ENCODE measurements around the gene KRTAP4-11. TPM values are rescaled to one million over a fixed set of nuclear protein-coding genes. Genes with fewer than 3 reads are reported as not detected.
"Not testable (repeated sequence)": the region's sequence is repeated elsewhere in the genome, so short reads cannot be mapped to it uniquely, and the experiment has no call there.

KRTAP4-11 gene
- total and polyA plus RNA-seq, 10 of the 15 experiments (the other 5 are each of a cell fraction or from before 2014, with no cell fraction given), result not detected

GRCh38 chr17:41125064-41125463, 6.9 kb upstream of the KRTAP4-11 start (continued):
- TF ChIP-seq NRF1 (conservative IDR thresholded peaks at IDR 0.05; ENCODE audit: low read depth, low read length) (no peak), EED (IDR thresholded peaks at IDR 0.05; ENCODE audit: low read depth) (no peak), CEBPZ (IDR thresholded peaks at IDR 0.05; ENCODE audit: low read depth, low read length) (no peak), NR2F1 (conservative IDR thresholded peaks at IDR 0.05) (no peak), BACH1 (IDR thresholded peaks at IDR 0.05; ENCODE audit: borderline replicate concordance) (no peak), SKIL (IDR thresholded peaks at IDR 0.05; ENCODE audit: low read depth, poor library complexity, severe bottlenecking) (no peak), POLR2A (IDR thresholded peaks at IDR 0.05; ENCODE audit: low read depth, low read length) (no peak), ZNF622 (IDR thresholded peaks at IDR 0.05) (no peak), ZNF384 (IDR thresholded peaks at IDR 0.05; ENCODE audit: borderline replicate concordance, low read depth, low read length) (no peak), CREB1 (IDR thresholded peaks at IDR 0.05; ENCODE audit: low read depth) (no peak), CHD2 (IDR thresholded peaks at IDR 0.05; ENCODE audit: borderline replicate concordance, low read depth, low read length) (no peak), SP1 (IDR thresholded peaks at IDR 0.05; ENCODE audit: low read depth, low read length) (no peak)

- H3K36me3 ChIP-seq (ENCODE audit: control insufficient read depth in 2 of 2, insufficient read depth in 2 of 2, low read length in 1 of 2); H3K9me3 ChIP-seq (replicated peaks; ENCODE audit: control insufficient read depth, insufficient read depth, low read length); H3K4me2 ChIP-seq (ENCODE audit: control insufficient read depth, insufficient read depth); H3K4me3 ChIP-seq; H3K9ac ChIP-seq (ENCODE audit: control insufficient read depth, insufficient read depth, low read length); intact Hi-C loops (cut with micrococcal nuclease; ENCODE audit: unreplicated experiment); RAD21 ChIA-PET (ENCODE audit: unreplicated experiment); H3K79me2 ChIP-seq (ENCODE audit: control insufficient read depth, insufficient read depth, low read length); in situ Hi-C loops (cut with MboI); H4K20me1 ChIP-seq (ENCODE audit: control insufficient read depth, insufficient read depth); BruUV-seq (replicated peaks); H2AFZ ChIP-seq (ENCODE audit: control insufficient read depth, low read depth, low read length); H3K27me3 ChIP-seq (replicated peaks in 1 of 2; ENCODE audit: control insufficient read depth in 2 of 2, insufficient read depth in 2 of 2, low read length in 1 of 2); POLR2A ChIA-PET; SMC1A ChIA-PET (ENCODE audit: uncharacterized antibody, unreplicated experiment); H3K4me1 ChIP-seq (ENCODE audit: control insufficient read depth, insufficient read depth, low read length); H3K27ac ChIP-seq (ENCODE audit: control insufficient read depth, insufficient read depth); DNase-seq (ENCODE audit: low read depth, low spot score); ATAC-seq; FAIRE-seq: not testable (repeated sequence)
- 18% methylated on average over 3 of the region's 3 CpGs for WGBS (ENCODE audit: insufficient coverage, insufficient replicate concordance, low lambda C conversion rate, missing lambda C conversion rate)
- CTCF ChIA-PET, result interaction anchor here (0.5 kb wide), 1 partner anchor 431 kb away, joined by 3 read pairs; no protein-coding TSS in a partner anchor
Observed at GRCh38 chr17:41123991-41124371, 5.8 kb upstream of the KRTAP4-11 start, which contains the start of gene KRTAP4-12. KRTAP4-12 (minus strand) TSS chr17:41124182; CDS start chr17:41124122, 60 bp downstream.
